Activated CD8-positive, alpha-beta T cell treated with anti-CD3 and anti-CD28 coated beads for 36 hours (primary cell): ENCODE data around the gene SNRPA1. TPM values are rescaled to one million over a fixed set of nuclear protein-coding genes. Genes with fewer than 3 reads are reported as not detected.

Experiments used
- ATAC-seq: fragments of 200-7000 bp; cut with Tn5 transposase; one replicate; pipeline ENCODE4 v1.10.0; 2021; ENCODE audit warnings: mild to moderate bottlenecking, moderate library complexity
- CTCF ChIA-PET: fragments of 350-600 bp; sonication (Branson Sonifier 250); formaldehyde crosslinking; loops from one replicate; lab custom pipeline; 2021; ENCODE audit warnings: antibody characterized with exemption; lab: Charles Lee
- POLR2A ChIA-PET: fragments of 350-600 bp; sonication (Branson Sonifier 250); formaldehyde crosslinking; loops from one replicate; lab custom pipeline; 2021; ENCODE audit warnings: antibody characterized with exemption; lab: Charles Lee
- DNase-seq: peaks from one replicate; pipeline ENCODE4 v3.0.0-alpha.2; 2020
- H3K27ac Mint-ChIP-seq: one replicate; pipeline ENCODE4 v1.8.0; 2021; ENCODE audit warnings: mild to moderate bottlenecking, mixed read lengths
- H3K27me3 Mint-ChIP-seq: one replicate; pipeline ENCODE4 v1.8.0; 2021; ENCODE audit warnings: mixed read lengths
- H3K36me3 Mint-ChIP-seq: one replicate; pipeline ENCODE4 v1.8.0; 2021; ENCODE audit warnings: low read depth, mixed read lengths
- H3K4me1 Mint-ChIP-seq: one replicate; pipeline ENCODE4 v1.8.0; 2021; ENCODE audit warnings: low read depth, mixed read lengths
- H3K4me3 Mint-ChIP-seq: one replicate; pipeline ENCODE4 v1.8.0; 2021; ENCODE audit warnings: mild to moderate bottlenecking, moderate library complexity, mixed read lengths
- H3K9me3 Mint-ChIP-seq: one replicate; pipeline ENCODE4 v1.8.0; 2021; ENCODE audit warnings: mixed read lengths
- intact Hi-C: fragments of 100-400 bp; cut with micrococcal nuclease; formaldehyde crosslinking; loops from one replicate; pipeline ENCODE4 v1.10.0; 2022
- total RNA-seq, 2 experiments: library from RNA; stranded (reverse); gene quantifications; one replicate each; pipeline ENCODE4 v1.2.3, GENCODE V29; 2021
- TF ChIP-seq, protein P1 (sequence below): fragments of 200-600 bp; IDR thresholded peaks from one replicate; pipeline ENCODE4 v1.8.0; 2022; ENCODE audit warnings: antibody characterized with exemption, mild to moderate bottlenecking

Gene SNRPA1
- total RNA-seq, 2 experiments from 2014 or later, result 243 to 249 TPM

- H3K4me3 Mint-ChIP-seq, result no peak overlapping the region
- ChIA-PET POLR2A (interaction anchor here (0.7 to 4.4 kb wide), 5 partner anchors 9 to 178 kb away, joined by 3 to 28 read pairs (median 3); no protein-coding TSS in a partner anchor), CTCF (interaction anchor here (0.6 to 5.3 kb wide), 12 partner anchors 10 to 245 kb away, joined by 3 to 85 read pairs (median 4); no protein-coding TSS in a partner anchor)
- H3K27ac Mint-ChIP-seq, result no peak overlapping the region
- peaks cover 40% of the 10 kb centered on the region for H3K4me1 Mint-ChIP-seq
- H3K36me3 Mint-ChIP-seq, result peaks cover 15% of the 10 kb centered on the region
- H3K9me3 Mint-ChIP-seq, result no peaks in the 10 kb centered on the region
- TF ChIP-seq, protein P1, sequence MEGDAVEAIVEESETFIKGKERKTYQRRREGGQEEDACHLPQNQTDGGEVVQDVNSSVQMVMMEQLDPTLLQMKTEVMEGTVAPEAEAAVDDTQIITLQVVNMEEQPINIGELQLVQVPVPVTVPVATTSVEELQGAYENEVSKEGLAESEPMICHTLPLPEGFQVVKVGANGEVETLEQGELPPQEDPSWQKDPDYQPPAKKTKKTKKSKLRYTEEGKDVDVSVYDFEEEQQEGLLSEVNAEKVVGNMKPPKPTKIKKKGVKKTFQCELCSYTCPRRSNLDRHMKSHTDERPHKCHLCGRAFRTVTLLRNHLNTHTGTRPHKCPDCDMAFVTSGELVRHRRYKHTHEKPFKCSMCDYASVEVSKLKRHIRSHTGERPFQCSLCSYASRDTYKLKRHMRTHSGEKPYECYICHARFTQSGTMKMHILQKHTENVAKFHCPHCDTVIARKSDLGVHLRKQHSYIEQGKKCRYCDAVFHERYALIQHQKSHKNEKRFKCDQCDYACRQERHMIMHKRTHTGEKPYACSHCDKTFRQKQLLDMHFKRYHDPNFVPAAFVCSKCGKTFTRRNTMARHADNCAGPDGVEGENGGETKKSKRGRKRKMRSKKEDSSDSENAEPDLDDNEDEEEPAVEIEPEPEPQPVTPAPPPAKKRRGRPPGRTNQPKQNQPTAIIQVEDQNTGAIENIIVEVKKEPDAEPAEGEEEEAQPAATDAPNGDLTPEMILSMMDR, result no peak
- ATAC-seq (no peak), DNase-seq (no peak)
- intact Hi-C loops, result no loop called here
- H3K27me3 Mint-ChIP-seq, result peaks cover 3% of the 10 kb centered on the region
Observed at GRCh38 chr15:101254157-101255050, 40.6 kb downstream of the SNRPA1 start.

GRCh38 chr15:101252836-101253235 lies 42.2 kb downstream of the SNRPA1 start:
- ATAC-seq, result no peak

GRCh38 chr15:101251830-101252820 lies 42.9 kb downstream of the SNRPA1 start, which contains the start of gene CHSY1:
TSS of gene CHSY1 (minus strand) at chr15:101252048. CDS start at chr15:101251456, 592 bp downstream.
- no peaks in the 10 kb centered on the region for H3K27me3 Mint-ChIP-seq
- ATAC-seq (peak; percentile 75), DNase-seq (peak; percentile 91)
- POLR2A ChIA-PET, result interaction anchor here (0.6 to 4.4 kb wide), 18 partner anchors 11 to 467 kb away, joined by 3 to 28 read pairs (median 4); no protein-coding TSS in a partner anchor
- peaks cover 32% of the 10 kb centered on the region for H3K36me3 Mint-ChIP-seq
- intact Hi-C loops, result no loop called here
- H3K4me1 Mint-ChIP-seq, result peaks cover 59% of the 10 kb centered on the region
- peak within 1 kb of the TSS; percentile 87 for H3K27ac Mint-ChIP-seq
- H3K4me3 Mint-ChIP-seq, result peak within 1 kb of the TSS; percentile 85
- no peaks in the 10 kb centered on the region for H3K9me3 Mint-ChIP-seq
- CTCF ChIA-PET, result interaction anchor here (1.0 to 3.8 kb wide), 6 partner anchors 12 to 243 kb away, joined by 5 to 19 read pairs (median 6); no protein-coding TSS in a partner anchor
- TF ChIP-seq, protein P1, result no peak

More at GRCh38 chr15:101252836-101253235, 42.2 kb downstream of the SNRPA1 start:
- Mint-ChIP-seq H3K36me3 (peaks cover 25% of the 10 kb centered on the region), H3K27ac (peak overlapping the region; percentile 82), H3K27me3 (no peaks in the 10 kb centered on the region), H3K4me1 (peaks cover 52% of the 10 kb centered on the region), H3K4me3 (peak overlapping the region; percentile 81), H3K9me3 (no peaks in the 10 kb centered on the region)
- POLR2A ChIA-PET, result interaction anchor here (1.0 to 4.4 kb wide), 7 partner anchors 11 to 231 kb away, joined by 3 to 28 read pairs (median 3); no protein-coding TSS in a partner anchor
- TF ChIP-seq, protein P1, result no peak
- CTCF ChIA-PET, result interaction anchor here (1.5 to 3.8 kb wide), 4 partner anchors 13 to 237 kb away, joined by 5 to 19 read pairs (median 7); no protein-coding TSS in a partner anchor
- no peak for DNase-seq
- intact Hi-C loops, result no loop called here

DNA sequence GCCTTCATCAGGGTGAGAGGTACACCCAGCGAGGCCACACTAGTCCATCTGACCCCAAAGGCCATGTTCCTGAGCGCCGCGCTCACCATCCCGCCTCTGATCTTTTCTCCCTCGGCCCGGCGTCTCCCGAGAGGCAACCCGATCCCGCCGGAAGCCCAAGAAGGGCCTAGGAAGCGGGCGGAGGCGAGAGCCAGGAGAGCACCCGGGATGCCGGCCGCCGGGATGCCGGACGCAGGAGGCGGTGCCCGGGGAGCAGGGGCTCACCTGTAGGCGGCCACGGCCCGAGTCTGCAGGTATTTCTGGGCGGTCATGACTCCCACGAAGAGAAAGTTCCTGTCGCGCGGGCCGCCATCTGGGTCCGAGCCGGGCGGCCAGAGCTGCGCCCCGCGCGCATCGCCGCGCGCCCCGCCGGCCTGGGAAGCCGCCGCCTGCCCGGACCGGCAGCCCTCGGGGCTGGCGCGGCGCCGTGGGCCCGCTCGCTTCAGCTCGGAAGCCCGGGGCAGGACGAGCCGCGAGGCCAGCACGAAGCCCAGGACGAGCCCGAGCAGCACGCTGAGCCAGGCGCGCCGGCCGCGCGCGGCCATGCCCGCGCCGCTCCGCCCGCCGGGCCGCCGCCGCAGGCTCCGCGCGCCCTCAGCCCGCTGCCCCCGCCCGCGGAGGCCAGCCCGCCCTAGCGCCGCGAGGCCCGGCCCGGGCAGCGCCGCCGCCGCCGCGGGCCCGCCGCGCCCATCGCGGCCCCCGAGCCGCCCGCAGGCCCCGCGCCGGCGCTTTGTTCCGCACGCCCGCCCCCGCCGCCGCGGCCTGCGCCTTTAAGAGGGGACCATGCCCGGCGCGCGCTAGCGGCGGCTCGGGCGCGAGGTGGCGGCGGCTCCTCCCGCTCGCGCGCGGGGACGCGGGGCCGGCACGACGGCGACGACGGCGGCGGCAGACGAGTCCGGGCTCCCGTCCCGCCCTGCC lies 43.9 kb downstream of the SNRPA1 start:
- ChIA-PET CTCF (interaction anchor here (0.8 to 3.8 kb wide), 8 partner anchors 10 to 242 kb away, joined by 3 to 19 read pairs (median 5); no protein-coding TSS in a partner anchor), POLR2A (interaction anchor here (0.6 to 4.4 kb wide), 17 partner anchors 10 to 161 kb away, joined by 3 to 28 read pairs (median 3); no protein-coding TSS in a partner anchor)
- H3K9me3 Mint-ChIP-seq, result no peaks in the 10 kb centered on the region
- peak; percentile 22 for ATAC-seq
- H3K27ac Mint-ChIP-seq, result peak overlapping the region; percentile 80
- no peak for DNase-seq
- intact Hi-C loops, result no loop called here
- peaks cover 69% of the 10 kb centered on the region for H3K4me1 Mint-ChIP-seq
- TF ChIP-seq, protein P1, result no peak
- peaks cover 37% of the 10 kb centered on the region for H3K36me3 Mint-ChIP-seq
- peak overlapping the region; percentile 85 for H3K4me3 Mint-ChIP-seq
- no peaks in the 10 kb centered on the region for H3K27me3 Mint-ChIP-seq
